ENCODE results near the gene C3orf49. TPM values are rescaled to one million over a fixed set of nuclear protein-coding genes. Genes with fewer than 3 reads are reported as not detected.

Gene C3orf49
- total RNA-seq, 4 donors from 2014 or later, result not detected

- 94% methylated on average over 2 of the region's 2 CpGs for WGBS
- no peak for TF ChIP-seq POLR2A (IDR thresholded peaks at IDR 0.05; ENCODE audit: low read depth)
- Histone ChIP-seq H3K27ac (replicated peaks in 1 of 4) (no peak overlapping the region), H3K4me1 (no peaks in the 10 kb centered on the region), H3K9me3 (no peaks in the 10 kb centered on the region), H3K4me3 (no peak overlapping the region), H3K36me3 (no peaks in the 10 kb centered on the region), H3K27me3 (no peaks in the 10 kb centered on the region)
- no peak for DNase-seq (ENCODE audit: extremely low spot score)
- intact Hi-C loops (cut with DNase I), result no loop called here
Observed at GRCh38 chr3:63798544-63798943, 20.6 kb upstream of the C3orf49 start.

GRCh38 chr3:63798949-63799348 is 20.1 kb upstream of the C3orf49 start:
- intact Hi-C loops (cut with DNase I), result no loop called here
- DNase-seq (ENCODE audit: extremely low spot score), result no peak
- TF ChIP-seq POLR2AphosphoS5 (IDR thresholded peaks at IDR 0.05) (no peak), CTCF (IDR thresholded peaks at IDR 0.05) (no peak), EP300 (IDR thresholded peaks at IDR 0.05) (no peak), POLR2A (IDR thresholded peaks at IDR 0.05; ENCODE audit: low read depth) (no peak)
- no peak overlapping the region for H3K4me3 ChIP-seq
- no peaks in the 10 kb centered on the region for H3K36me3 ChIP-seq
- H3K4me1 ChIP-seq, result no peaks in the 10 kb centered on the region
- 88% methylated on average over 2 of the region's 2 CpGs for WGBS
- no peaks in the 10 kb centered on the region for H3K9me3 ChIP-seq
- no peaks in the 10 kb centered on the region for H3K27me3 ChIP-seq
- no peak overlapping the region for H3K27ac ChIP-seq (replicated peaks in 1 of 4)

- Histone ChIP-seq H3K4me3 (no peak overlapping the region), H3K4me1 (no peaks in the 10 kb centered on the region), H3K27me3 (no peaks in the 10 kb centered on the region), H3K9me3 (no peaks in the 10 kb centered on the region), H3K36me3 (no peaks in the 10 kb centered on the region), H3K27ac (replicated peaks in 1 of 4) (no peak overlapping the region)
- DNase-seq (ENCODE audit: extremely low spot score), result no peak
- no peak for TF ChIP-seq POLR2AphosphoS5 (IDR thresholded peaks at IDR 0.05)
- intact Hi-C loops (cut with DNase I), result no loop called here
- 79% methylated on average over 5 of the region's 5 CpGs for WGBS
Observed at GRCh38 chr3:63800097-63800496, 19.0 kb upstream of the C3orf49 start.

GRCh38 chr3:63803911-63804310 is 15.2 kb upstream of the C3orf49 start:
- TF ChIP-seq EP300 (IDR thresholded peaks at IDR 0.05), result no peak
- TF ChIP-seq POLR2A (IDR thresholded peaks at IDR 0.05; ENCODE audit: low read depth), result no peak
- no peak for TF ChIP-seq CTCF (IDR thresholded peaks at IDR 0.05)
- TF ChIP-seq POLR2AphosphoS5 (IDR thresholded peaks at IDR 0.05), result no peak
- Histone ChIP-seq H3K36me3 (no peaks in the 10 kb centered on the region), H3K9me3 (no peaks in the 10 kb centered on the region), H3K27ac (replicated peaks in 1 of 4) (no peak overlapping the region), H3K27me3 (no peaks in the 10 kb centered on the region), H3K4me3 (no peak overlapping the region), H3K4me1 (no peaks in the 10 kb centered on the region)
- 73% methylated on average over 5 of the region's 5 CpGs for WGBS
- intact Hi-C loops (cut with DNase I), result no loop called here
- no peak for DNase-seq (ENCODE audit: extremely low spot score)

GRCh38 chr3:63807961-63808565 is 11.0 kb upstream of the C3orf49 start:
- TF ChIP-seq CTCF (IDR thresholded peaks at IDR 0.05) (no peak), POLR2AphosphoS5 (IDR thresholded peaks at IDR 0.05) (no peak), EP300 (IDR thresholded peaks at IDR 0.05) (no peak), POLR2A (IDR thresholded peaks at IDR 0.05; ENCODE audit: low read depth) (no peak)
- no peak for DNase-seq (ENCODE audit: extremely low spot score)
- Histone ChIP-seq H3K4me3 (no peak overlapping the region), H3K9me3 (no peaks in the 10 kb centered on the region), H3K27ac (replicated peaks in 1 of 4) (no peak overlapping the region), H3K4me1 (no peaks in the 10 kb centered on the region), H3K36me3 (no peaks in the 10 kb centered on the region), H3K27me3 (no peaks in the 10 kb centered on the region)
- WGBS, result 83% methylated on average over 5 of the region's 5 CpGs
- intact Hi-C loops (cut with DNase I), result no loop called here

GRCh38 chr3:63808633-63809032 is 10.5 kb upstream of the C3orf49 start:
- 88% methylated on average over 3 of the region's 3 CpGs for WGBS
- Histone ChIP-seq H3K36me3 (no peaks in the 10 kb centered on the region), H3K27ac (replicated peaks in 1 of 4) (no peak overlapping the region), H3K27me3 (no peaks in the 10 kb centered on the region), H3K4me1 (no peaks in the 10 kb centered on the region), H3K4me3 (no peak overlapping the region), H3K9me3 (no peaks in the 10 kb centered on the region)
- intact Hi-C loops (cut with DNase I), result no loop called here
- TF ChIP-seq POLR2AphosphoS5 (IDR thresholded peaks at IDR 0.05), result no peak
- TF ChIP-seq POLR2A (IDR thresholded peaks at IDR 0.05; ENCODE audit: low read depth), result no peak
- TF ChIP-seq EP300 (IDR thresholded peaks at IDR 0.05), result no peak
- TF ChIP-seq CTCF (IDR thresholded peaks at IDR 0.05), result no peak
- no peak for DNase-seq (ENCODE audit: extremely low spot score)

Data from esophagus muscularis mucosa (tissue), 4 donors.